Peyer's patch (tissue), 4 donors: ENCODE data around the gene OR5K2. TPM values are rescaled to one million over a fixed set of nuclear protein-coding genes. Genes with fewer than 3 reads are reported as not detected.

ENCODE experiments used
- DNase-seq, 3 donors: peaks; one replicate each; pipeline ENCODE4 v3.0.0-alpha.2; 2017 to 2019
- H3K27ac ChIP-seq, 4 donors: fragments of 200-600 bp; sonication (generic); one replicate each; pipeline ENCODE4 v1.5.1; 2016 to 2019
- H3K27me3 ChIP-seq, 2 donors: fragments of 200-600 bp; sonication (generic); one replicate each; pipeline ENCODE4 v1.5.1; 2019
- H3K36me3 ChIP-seq, 3 donors: fragments of 200-600 bp; sonication (generic); one replicate each; pipeline ENCODE4 v1.5.1; 2016 to 2019
- H3K4me1 ChIP-seq, 4 donors: fragments of 200-600 bp; sonication (generic); one replicate each; pipeline ENCODE4 v1.5.1; 2016 to 2019
- H3K4me3 ChIP-seq, 4 donors: fragments of 200-600 bp; sonication (generic); 1 replicate in 3 of 4; 2 replicates in 1 of 4; pipeline ENCODE4 v1.5.1; 2016 to 2019; ENCODE audit warnings: mild to moderate bottlenecking in 1 of 4
- H3K9me3 ChIP-seq, 4 donors: fragments of 200-600 bp; sonication (generic); one replicate each; pipeline ENCODE4 v1.5.1; 2016 to 2019; ENCODE audit warnings: mild to moderate bottlenecking in 1 of 4
- POLR2A ChIP-seq, 2 donors: fragments of 450-650 bp; IDR thresholded peaks; one replicate each; pipeline ENCODE4 v1.5.1; 2017; ENCODE audit warnings: antibody characterized with exemption in 2 of 2, mild to moderate bottlenecking in 2 of 2, moderate library complexity in 2 of 2
- total RNA-seq, 4 donors: library from RNA; depleted of rRNA; stranded (reverse); fragments of >200 nt; gene quantifications; one replicate each; pipeline ENCODE4 v1.1.0, GENCODE V29; 2016
- TF ChIP-seq, protein P1 (sequence below), 6 experiments: fragments of 450-650 bp in 4 of 6; fragments of 200-600 bp in 2 of 6; sonication (generic) in 1 of 6; IDR thresholded peaks; one replicate each; pipeline ENCODE4 v1.5.1; 2017 to 2019; ENCODE audit warnings: antibody characterized with exemption in 6 of 6, mild to moderate bottlenecking in 3 of 6, moderate library complexity in 1 of 6

Gene OR5K2
- total RNA-seq, 4 donors from 2014 or later: not detected

DNA sequence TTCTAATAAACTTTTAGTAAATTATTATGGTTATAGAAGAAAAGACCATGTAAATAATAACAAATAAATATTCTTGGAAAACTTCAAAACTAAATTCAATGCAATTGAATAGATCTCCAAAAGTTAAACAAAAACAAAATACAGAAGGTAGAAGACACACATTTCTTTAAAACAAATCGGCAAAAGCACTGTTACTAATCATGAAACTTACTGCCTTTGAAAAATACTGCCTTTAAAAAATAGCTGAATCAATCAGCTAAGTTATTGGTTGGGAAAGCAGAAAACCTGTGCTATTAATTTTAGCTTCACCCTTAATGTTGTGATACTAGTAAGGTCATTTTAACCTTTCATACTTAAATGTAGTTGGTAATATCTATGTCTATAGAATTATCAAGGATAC, 37.3 kb downstream of the OR5K2 start:
- Histone ChIP-seq H3K4me1 (no peaks in the 10 kb centered on the region), H3K4me3 (peak overlapping the region in 1 of 4 donors; percentile 19), H3K36me3 (no peaks in the 10 kb centered on the region), H3K27ac (peak overlapping the region in 2 of 4 donors; percentile 62 to 69), H3K27me3 (no peaks in the 10 kb centered on the region), H3K9me3 (no peaks in the 10 kb centered on the region)
- DNase-seq: no peak
- no peak for TF ChIP-seq POLR2A (IDR thresholded peaks at IDR 0.05)
- TF ChIP-seq, protein P1, sequence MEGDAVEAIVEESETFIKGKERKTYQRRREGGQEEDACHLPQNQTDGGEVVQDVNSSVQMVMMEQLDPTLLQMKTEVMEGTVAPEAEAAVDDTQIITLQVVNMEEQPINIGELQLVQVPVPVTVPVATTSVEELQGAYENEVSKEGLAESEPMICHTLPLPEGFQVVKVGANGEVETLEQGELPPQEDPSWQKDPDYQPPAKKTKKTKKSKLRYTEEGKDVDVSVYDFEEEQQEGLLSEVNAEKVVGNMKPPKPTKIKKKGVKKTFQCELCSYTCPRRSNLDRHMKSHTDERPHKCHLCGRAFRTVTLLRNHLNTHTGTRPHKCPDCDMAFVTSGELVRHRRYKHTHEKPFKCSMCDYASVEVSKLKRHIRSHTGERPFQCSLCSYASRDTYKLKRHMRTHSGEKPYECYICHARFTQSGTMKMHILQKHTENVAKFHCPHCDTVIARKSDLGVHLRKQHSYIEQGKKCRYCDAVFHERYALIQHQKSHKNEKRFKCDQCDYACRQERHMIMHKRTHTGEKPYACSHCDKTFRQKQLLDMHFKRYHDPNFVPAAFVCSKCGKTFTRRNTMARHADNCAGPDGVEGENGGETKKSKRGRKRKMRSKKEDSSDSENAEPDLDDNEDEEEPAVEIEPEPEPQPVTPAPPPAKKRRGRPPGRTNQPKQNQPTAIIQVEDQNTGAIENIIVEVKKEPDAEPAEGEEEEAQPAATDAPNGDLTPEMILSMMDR (IDR thresholded peaks at IDR 0.05): no peak

DNA sequence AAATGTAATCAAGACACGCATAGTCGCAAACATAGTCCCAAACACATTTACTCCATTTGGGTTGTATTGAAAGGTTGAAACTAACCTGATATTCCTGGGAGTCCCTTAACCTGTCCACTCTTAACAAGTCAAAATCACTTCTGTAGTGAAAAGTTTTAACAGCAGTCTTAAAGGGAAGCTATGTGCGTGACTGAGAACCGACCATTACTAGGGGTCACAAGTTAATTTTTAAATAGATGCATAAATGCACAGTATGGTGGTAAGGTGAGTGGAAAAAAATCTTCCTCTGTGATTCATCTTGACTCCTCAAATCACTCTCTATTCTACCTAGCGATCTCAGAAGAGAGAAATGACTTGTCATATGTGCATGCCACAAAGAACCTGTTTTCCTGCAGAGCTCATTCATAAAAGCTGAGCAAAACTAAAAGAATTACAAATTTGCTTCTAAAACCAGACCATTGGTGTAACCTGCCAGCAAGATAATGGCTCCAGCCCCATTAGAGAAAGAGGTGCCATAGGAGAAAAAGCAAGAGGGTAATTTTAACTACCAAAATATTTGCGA, 39.1 kb downstream of the OR5K2 start:
- no peaks in the 10 kb centered on the region for H3K36me3 ChIP-seq
- peak overlapping the region in 1 of 4 donors; percentile 1 for H3K4me3 ChIP-seq
- no peaks in the 10 kb centered on the region for H3K9me3 ChIP-seq
- no peaks in the 10 kb centered on the region for H3K4me1 ChIP-seq
- no peak for DNase-seq
- H3K27ac ChIP-seq: peak overlapping the region in 3 of 4 donors; percentile 28 to 62 (median 59)
- TF ChIP-seq, protein P1 (IDR thresholded peaks at IDR 0.05): no peak
- TF ChIP-seq POLR2A (IDR thresholded peaks at IDR 0.05): no peak
- no peaks in the 10 kb centered on the region for H3K27me3 ChIP-seq

DNA sequence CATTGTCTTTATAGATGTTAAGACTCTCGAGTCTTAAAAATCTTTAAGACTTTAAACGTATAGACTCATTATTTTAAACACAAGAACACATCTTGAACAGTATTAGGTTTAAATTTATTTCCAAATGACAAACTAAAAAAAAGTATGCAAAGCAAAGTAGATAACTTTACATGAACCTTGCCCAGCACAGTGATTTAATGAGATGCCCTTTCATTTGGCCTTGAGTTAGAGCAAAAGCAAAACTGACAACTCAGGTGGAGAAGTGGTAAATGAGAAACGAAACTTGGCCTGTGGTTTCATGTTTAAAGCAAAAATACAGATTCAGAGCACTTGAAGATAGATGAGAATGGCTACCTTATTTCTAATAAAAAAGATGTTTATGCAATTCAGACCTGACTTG, 42.9 kb downstream of the OR5K2 start:
- Histone ChIP-seq H3K27me3 (no peaks in the 10 kb centered on the region), H3K9me3 (no peaks in the 10 kb centered on the region), H3K4me3 (no peak overlapping the region), H3K36me3 (no peaks in the 10 kb centered on the region), H3K4me1 (no peaks in the 10 kb centered on the region), H3K27ac (peak overlapping the region in 3 of 4 donors; percentile 12 to 32 (median 14))
- TF ChIP-seq POLR2A (IDR thresholded peaks at IDR 0.05): no peak
- TF ChIP-seq, protein P1 (IDR thresholded peaks at IDR 0.05): no peak
- DNase-seq: no peak

DNA sequence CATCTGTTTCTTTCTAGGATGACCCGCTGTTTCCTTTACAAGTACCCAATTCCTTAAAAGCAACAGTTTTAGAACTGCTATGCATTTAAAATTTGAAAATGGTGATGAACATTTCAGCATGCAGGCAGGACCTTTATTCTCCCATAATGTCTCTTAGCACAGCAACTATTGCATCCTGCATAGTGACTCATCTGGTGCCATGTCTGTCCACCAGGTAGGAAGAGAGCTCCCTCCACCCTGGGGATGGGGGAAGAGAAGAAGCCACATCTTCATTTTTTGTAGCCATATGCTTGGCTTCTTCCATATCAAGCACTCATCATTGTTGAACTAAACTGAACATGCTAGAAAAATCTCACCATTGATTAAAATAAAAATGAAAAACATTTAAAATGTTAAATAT, 44.2 kb downstream of the OR5K2 start:
- H3K4me1 ChIP-seq: no peaks in the 10 kb centered on the region
- H3K4me3 ChIP-seq: no peak overlapping the region
- no peak overlapping the region for H3K27ac ChIP-seq
- H3K9me3 ChIP-seq: no peaks in the 10 kb centered on the region
- DNase-seq: no peak
- TF ChIP-seq, protein P1 (IDR thresholded peaks at IDR 0.05): no peak
- no peak for TF ChIP-seq POLR2A (IDR thresholded peaks at IDR 0.05)
- H3K36me3 ChIP-seq: no peaks in the 10 kb centered on the region
- H3K27me3 ChIP-seq: no peaks in the 10 kb centered on the region

DNA sequence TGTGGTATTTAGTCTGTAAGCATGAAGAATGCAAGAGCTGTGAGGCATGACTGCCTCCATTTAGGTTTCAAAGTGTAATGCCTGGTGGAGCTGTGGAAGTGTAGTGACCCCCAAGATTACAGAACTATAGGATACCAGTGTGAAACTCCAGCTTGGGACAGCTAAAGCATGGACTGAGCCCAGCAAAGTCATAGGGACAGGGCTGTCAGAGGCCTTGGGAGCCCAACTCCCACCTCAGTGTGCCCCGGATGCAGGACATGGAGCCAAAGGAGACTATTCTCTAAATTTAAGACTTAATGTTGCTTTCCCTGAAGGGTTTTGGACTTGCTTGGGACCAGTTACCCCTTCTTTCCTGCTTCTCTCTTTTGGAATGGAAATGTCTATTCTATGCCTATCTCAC, 45.1 kb downstream of the OR5K2 start:
- Histone ChIP-seq H3K27me3 (no peaks in the 10 kb centered on the region), H3K4me3 (no peak overlapping the region), H3K4me1 (no peaks in the 10 kb centered on the region), H3K27ac (no peak overlapping the region), H3K9me3 (no peaks in the 10 kb centered on the region), H3K36me3 (no peaks in the 10 kb centered on the region)
- DNase-seq: no peak
- TF ChIP-seq POLR2A (IDR thresholded peaks at IDR 0.05): no peak
- TF ChIP-seq, protein P1 (IDR thresholded peaks at IDR 0.05): no peak

DNA sequence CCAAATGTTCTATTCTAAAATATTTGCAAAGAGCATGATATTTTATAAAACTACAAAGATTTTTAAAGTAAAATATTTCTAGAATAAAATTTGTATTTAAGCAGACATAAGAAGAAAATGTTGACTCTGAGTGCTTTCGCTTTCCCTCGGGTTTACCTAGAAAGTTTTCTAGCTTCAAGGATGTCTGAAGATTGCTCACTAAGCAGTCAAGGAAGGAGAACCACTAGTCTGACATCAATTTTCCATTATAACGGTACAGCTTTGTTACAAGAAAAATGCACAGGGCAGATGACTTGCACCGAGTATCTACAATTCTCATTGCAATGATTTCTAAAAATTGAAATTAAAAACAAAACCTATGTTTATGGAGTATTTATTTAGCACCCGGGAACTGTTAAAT, 48.5 kb downstream of the OR5K2 start:
- DNase-seq: no peak
- no peak for TF ChIP-seq POLR2A (IDR thresholded peaks at IDR 0.05)
- TF ChIP-seq, protein P1 (IDR thresholded peaks at IDR 0.05): no peak
- Histone ChIP-seq H3K27ac (peak overlapping the region in 1 of 4 donors; percentile 13), H3K36me3 (no peaks in the 10 kb centered on the region), H3K9me3 (no peaks in the 10 kb centered on the region), H3K27me3 (no peaks in the 10 kb centered on the region), H3K4me3 (no peak overlapping the region), H3K4me1 (no peaks in the 10 kb centered on the region)
